ENCODE data around the gene MAD2L1.

DNA sequence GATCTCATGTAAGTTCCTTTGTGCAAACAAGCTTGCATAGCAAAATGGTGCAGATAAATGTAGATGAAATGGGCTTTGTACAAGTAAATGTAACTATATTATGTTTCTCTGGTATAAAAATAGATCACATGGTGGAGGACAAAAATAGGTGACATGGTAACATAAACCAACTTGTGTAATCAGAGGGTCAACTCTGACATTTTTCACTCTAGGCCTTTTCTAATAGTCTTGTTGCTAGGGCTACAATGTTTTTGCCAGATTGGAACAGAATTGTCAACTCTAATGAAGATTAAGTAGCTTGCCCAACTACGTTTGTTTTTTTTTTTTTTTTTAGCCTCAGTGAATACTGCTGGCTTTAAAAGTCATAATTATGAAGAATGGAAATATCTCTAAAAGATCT lies 11.5 kb downstream of the MAD2L1 start:
- TF ChIP-seq, protein P1, sequence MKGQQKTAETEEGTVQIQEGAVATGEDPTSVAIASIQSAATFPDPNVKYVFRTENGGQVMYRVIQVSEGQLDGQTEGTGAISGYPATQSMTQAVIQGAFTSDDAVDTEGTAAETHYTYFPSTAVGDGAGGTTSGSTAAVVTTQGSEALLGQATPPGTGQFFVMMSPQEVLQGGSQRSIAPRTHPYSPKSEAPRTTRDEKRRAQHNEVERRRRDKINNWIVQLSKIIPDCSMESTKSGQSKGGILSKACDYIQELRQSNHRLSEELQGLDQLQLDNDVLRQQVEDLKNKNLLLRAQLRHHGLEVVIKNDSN (IDR thresholded peaks at IDR 0.05) = no peak
- TF ChIP-seq EP300 (IDR thresholded peaks at IDR 0.05; ENCODE audit: borderline replicate concordance) (no peak), TCF12 (IDR thresholded peaks at IDR 0.05; ENCODE audit: low read depth) (no peak), RAD21 (IDR thresholded peaks at IDR 0.05; ENCODE audit: low read depth) (no peak), FOXM1 (IDR thresholded peaks at IDR 0.05; ENCODE audit: borderline replicate concordance, low read depth) (no peak)
- TF ChIP-seq, protein P2, sequence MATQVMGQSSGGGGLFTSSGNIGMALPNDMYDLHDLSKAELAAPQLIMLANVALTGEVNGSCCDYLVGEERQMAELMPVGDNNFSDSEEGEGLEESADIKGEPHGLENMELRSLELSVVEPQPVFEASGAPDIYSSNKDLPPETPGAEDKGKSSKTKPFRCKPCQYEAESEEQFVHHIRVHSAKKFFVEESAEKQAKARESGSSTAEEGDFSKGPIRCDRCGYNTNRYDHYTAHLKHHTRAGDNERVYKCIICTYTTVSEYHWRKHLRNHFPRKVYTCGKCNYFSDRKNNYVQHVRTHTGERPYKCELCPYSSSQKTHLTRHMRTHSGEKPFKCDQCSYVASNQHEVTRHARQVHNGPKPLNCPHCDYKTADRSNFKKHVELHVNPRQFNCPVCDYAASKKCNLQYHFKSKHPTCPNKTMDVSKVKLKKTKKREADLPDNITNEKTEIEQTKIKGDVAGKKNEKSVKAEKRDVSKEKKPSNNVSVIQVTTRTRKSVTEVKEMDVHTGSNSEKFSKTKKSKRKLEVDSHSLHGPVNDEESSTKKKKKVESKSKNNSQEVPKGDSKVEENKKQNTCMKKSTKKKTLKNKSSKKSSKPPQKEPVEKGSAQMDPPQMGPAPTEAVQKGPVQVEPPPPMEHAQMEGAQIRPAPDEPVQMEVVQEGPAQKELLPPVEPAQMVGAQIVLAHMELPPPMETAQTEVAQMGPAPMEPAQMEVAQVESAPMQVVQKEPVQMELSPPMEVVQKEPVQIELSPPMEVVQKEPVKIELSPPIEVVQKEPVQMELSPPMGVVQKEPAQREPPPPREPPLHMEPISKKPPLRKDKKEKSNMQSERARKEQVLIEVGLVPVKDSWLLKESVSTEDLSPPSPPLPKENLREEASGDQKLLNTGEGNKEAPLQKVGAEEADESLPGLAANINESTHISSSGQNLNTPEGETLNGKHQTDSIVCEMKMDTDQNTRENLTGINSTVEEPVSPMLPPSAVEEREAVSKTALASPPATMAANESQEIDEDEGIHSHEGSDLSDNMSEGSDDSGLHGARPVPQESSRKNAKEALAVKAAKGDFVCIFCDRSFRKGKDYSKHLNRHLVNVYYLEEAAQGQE (IDR thresholded peaks at IDR 0.05; ENCODE audit: low read depth) = no peak
